ENCODE data around the gene CDC14A.

CDC14A gene

DNA sequence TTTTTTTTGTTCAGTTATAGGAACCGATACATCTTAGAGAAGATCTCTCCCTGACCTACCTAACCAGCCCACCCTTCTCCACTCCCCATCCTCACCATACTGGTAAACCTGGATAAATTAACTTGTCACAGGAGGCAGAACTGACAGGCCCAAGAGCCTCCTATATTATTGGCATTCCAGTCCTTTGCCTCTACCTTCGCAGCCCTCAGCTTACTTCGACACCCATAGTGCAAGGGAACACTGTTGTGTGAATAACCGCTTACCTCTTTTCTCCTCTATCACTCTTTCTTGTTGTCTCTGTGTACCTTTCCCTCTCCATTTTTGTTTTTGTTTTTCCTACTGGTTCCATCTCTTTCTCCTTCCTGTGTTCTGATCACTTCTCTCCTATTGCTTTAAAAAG lies 58.7 kb downstream of the CDC14A start:
- Histone ChIP-seq H3K27me3 (ENCODE audit: low read length) (no peaks in the 10 kb centered on the region), H3F3A (ENCODE audit: insufficient read depth) (no peaks in the 10 kb centered on the region), H3K9ac (ENCODE audit: low read length) (no peak overlapping the region), H4K20me1 (ENCODE audit: low read depth, low read length) (no peaks in the 10 kb centered on the region), H3K4me2 (ENCODE audit: low read depth, low read length, poor library complexity, severe bottlenecking) (no peak overlapping the region), H3K27ac (ENCODE audit: low read depth, low read length) (no peak overlapping the region), H3K79me2 (ENCODE audit: insufficient read depth, low read length) (no peaks in the 10 kb centered on the region), H3K4me3 (ENCODE audit: insufficient read depth, low read length, poor library complexity, severe bottlenecking) (no peak overlapping the region), H3K9me2 (replicated peaks; ENCODE audit: insufficient read depth, low read length) (no peaks in the 10 kb centered on the region), H3K36me3 (ENCODE audit: low read length) (no peaks in the 10 kb centered on the region), H2AFZ (ENCODE audit: low read depth, low read length, severe bottlenecking) (no peak overlapping the region), H3K9me3 (ENCODE audit: insufficient read depth, low read length) (no peaks in the 10 kb centered on the region)
- TF ChIP-seq, protein P1, sequence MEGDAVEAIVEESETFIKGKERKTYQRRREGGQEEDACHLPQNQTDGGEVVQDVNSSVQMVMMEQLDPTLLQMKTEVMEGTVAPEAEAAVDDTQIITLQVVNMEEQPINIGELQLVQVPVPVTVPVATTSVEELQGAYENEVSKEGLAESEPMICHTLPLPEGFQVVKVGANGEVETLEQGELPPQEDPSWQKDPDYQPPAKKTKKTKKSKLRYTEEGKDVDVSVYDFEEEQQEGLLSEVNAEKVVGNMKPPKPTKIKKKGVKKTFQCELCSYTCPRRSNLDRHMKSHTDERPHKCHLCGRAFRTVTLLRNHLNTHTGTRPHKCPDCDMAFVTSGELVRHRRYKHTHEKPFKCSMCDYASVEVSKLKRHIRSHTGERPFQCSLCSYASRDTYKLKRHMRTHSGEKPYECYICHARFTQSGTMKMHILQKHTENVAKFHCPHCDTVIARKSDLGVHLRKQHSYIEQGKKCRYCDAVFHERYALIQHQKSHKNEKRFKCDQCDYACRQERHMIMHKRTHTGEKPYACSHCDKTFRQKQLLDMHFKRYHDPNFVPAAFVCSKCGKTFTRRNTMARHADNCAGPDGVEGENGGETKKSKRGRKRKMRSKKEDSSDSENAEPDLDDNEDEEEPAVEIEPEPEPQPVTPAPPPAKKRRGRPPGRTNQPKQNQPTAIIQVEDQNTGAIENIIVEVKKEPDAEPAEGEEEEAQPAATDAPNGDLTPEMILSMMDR (IDR thresholded peaks at IDR 0.05; ENCODE audit: insufficient read depth, low read length, poor library complexity, severe bottlenecking): no peak
- no peak for TF ChIP-seq EZH2phosphoT487 (conservative IDR thresholded peaks at IDR 0.05; ENCODE audit: low read length)

DNA sequence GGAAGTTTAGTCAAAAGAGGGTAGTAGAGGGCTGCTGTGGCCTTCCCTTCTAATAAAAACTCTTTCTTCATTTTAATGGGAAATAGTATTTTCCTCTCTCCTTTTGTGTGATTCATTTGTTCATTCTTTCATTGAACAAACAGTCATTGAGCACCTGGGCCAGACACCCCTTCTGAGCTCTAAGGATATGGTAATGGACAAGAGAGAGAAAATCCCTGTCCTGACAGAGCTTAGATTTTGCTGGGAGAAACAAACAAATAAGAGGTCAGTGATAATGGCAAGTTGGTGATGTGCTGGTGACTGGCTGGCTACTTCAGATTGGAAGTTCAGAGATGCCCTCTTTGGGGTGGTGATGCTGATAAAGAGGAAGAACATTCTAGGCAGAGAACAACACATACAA lies 59.3 kb downstream of the CDC14A start:
- no peak for TF ChIP-seq EZH2phosphoT487 (conservative IDR thresholded peaks at IDR 0.05; ENCODE audit: low read length)
- TF ChIP-seq, protein P1 (IDR thresholded peaks at IDR 0.05; ENCODE audit: insufficient read depth, low read length, poor library complexity, severe bottlenecking): no peak
- Histone ChIP-seq H3K4me3 (ENCODE audit: insufficient read depth, low read length, poor library complexity, severe bottlenecking) (no peak overlapping the region), H3K36me3 (ENCODE audit: low read length) (no peaks in the 10 kb centered on the region), H3K4me2 (ENCODE audit: low read depth, low read length, poor library complexity, severe bottlenecking) (no peak overlapping the region), H2AFZ (ENCODE audit: low read depth, low read length, severe bottlenecking) (no peak overlapping the region), H3K9ac (ENCODE audit: low read length) (no peak overlapping the region), H4K20me1 (ENCODE audit: low read depth, low read length) (no peaks in the 10 kb centered on the region), H3K27ac (ENCODE audit: low read depth, low read length) (no peak overlapping the region), H3F3A (ENCODE audit: insufficient read depth) (no peaks in the 10 kb centered on the region), H3K27me3 (ENCODE audit: low read length) (no peaks in the 10 kb centered on the region), H3K79me2 (ENCODE audit: insufficient read depth, low read length) (no peaks in the 10 kb centered on the region), H3K9me2 (replicated peaks; ENCODE audit: insufficient read depth, low read length) (no peaks in the 10 kb centered on the region), H3K9me3 (ENCODE audit: insufficient read depth, low read length) (no peaks in the 10 kb centered on the region)

DNA sequence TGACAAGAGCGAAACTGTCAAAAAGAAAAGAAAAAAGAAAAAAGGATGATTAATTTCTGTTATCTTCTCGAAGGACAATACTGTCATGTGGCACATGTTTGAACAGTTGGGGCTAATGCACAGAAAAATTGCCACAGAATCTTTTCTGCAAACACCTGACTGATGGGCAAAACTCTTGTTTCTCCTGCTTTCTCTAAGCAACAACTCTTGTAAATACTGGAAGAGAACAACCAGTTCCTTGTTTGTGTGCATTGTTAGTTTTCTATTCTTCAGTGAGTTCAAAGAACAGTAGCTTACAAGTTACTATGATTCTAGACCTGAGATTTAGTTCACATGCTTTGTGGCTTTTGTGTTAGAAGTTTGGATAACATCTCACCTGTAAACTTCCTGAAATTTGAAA lies 60.7 kb downstream of the CDC14A start:
- no peaks in the 10 kb centered on the region for H3K9me3 ChIP-seq (ENCODE audit: insufficient read depth, low read length)
- no peaks in the 10 kb centered on the region for H3K36me3 ChIP-seq (ENCODE audit: low read length)
- H3K4me3 ChIP-seq (ENCODE audit: insufficient read depth, low read length, poor library complexity, severe bottlenecking): no peak overlapping the region
- no peaks in the 10 kb centered on the region for H3K79me2 ChIP-seq (ENCODE audit: insufficient read depth, low read length)
- no peak overlapping the region for H3K4me2 ChIP-seq (ENCODE audit: low read depth, low read length, poor library complexity, severe bottlenecking)
- H3K27ac ChIP-seq (ENCODE audit: low read depth, low read length): no peak overlapping the region
- no peaks in the 10 kb centered on the region for H3K9me2 ChIP-seq (replicated peaks; ENCODE audit: insufficient read depth, low read length)
- H3K27me3 ChIP-seq (ENCODE audit: low read length): no peaks in the 10 kb centered on the region
- H3K9ac ChIP-seq (ENCODE audit: low read length): no peak overlapping the region
- no peaks in the 10 kb centered on the region for H3F3A ChIP-seq (ENCODE audit: insufficient read depth)
- no peak overlapping the region for H2AFZ ChIP-seq (ENCODE audit: low read depth, low read length, severe bottlenecking)
- H4K20me1 ChIP-seq (ENCODE audit: low read depth, low read length): no peaks in the 10 kb centered on the region
- TF ChIP-seq, protein P1 (IDR thresholded peaks at IDR 0.05; ENCODE audit: insufficient read depth, low read length, poor library complexity, severe bottlenecking): no peak
- no peak for TF ChIP-seq EZH2phosphoT487 (conservative IDR thresholded peaks at IDR 0.05; ENCODE audit: low read length)
